Activated naive CD8-positive, alpha-beta T cell treated with anti-CD3 and anti-CD28 coated beads, Interleukin-2, amount 50 U/mL, for 24 hours (primary cell): ENCODE measurements around the gene G6PC2.
"Not testable (repeated sequence)": the region's sequence is repeated elsewhere in the genome, so short reads cannot be mapped to it uniquely, and the experiment has no call there.

Source experiments
- ATAC-seq: fragments of 150-1000 bp; cut with Tn5 transposase; one replicate; pipeline ENCODE4 v1.10.0; 2021
- DNase-seq: peaks from one replicate; pipeline ENCODE4 v3.0.0; 2021
- H3K27ac Mint-ChIP-seq: one replicate; pipeline ENCODE4 v1.8.0; 2021; ENCODE audit warnings: mild to moderate bottlenecking, mixed read lengths
- H3K27me3 Mint-ChIP-seq: one replicate; pipeline ENCODE4 v1.8.0; 2021; ENCODE audit warnings: mixed read lengths
- H3K36me3 Mint-ChIP-seq: one replicate; pipeline ENCODE4 v1.8.0; 2021; ENCODE audit warnings: low read depth, mixed read lengths
- H3K4me1 Mint-ChIP-seq: one replicate; pipeline ENCODE4 v1.8.0; 2021; ENCODE audit warnings: mixed read lengths
- H3K4me3 Mint-ChIP-seq: one replicate; pipeline ENCODE4 v1.8.0; 2021; ENCODE audit warnings: mild to moderate bottlenecking, moderate library complexity, mixed read lengths
- H3K9me3 Mint-ChIP-seq: one replicate; pipeline ENCODE4 v1.8.0; 2021; ENCODE audit warnings: mixed read lengths

Gene G6PC2

GRCh38 chr2:168901003-168901402, at the start of gene G6PC2:
G6PC2 (plus strand) TSS chr2:168901291; CDS start chr2:168901332, 41 bp downstream.
- Mint-ChIP-seq H3K36me3 (no peaks in the 10 kb centered on the region), H3K9me3 (no peaks in the 10 kb centered on the region), H3K27ac (no peak within 1 kb of the TSS), H3K4me1 (no peaks in the 10 kb centered on the region), H3K4me3 (no peak within 1 kb of the TSS), H3K27me3 (peaks cover 14% of the 10 kb centered on the region)
- no peak for ATAC-seq
- DNase-seq: no peak

GRCh38 chr2:168851674-168852320, 49.3 kb upstream of the G6PC2 start:
- no peak for DNase-seq
- ATAC-seq: no peak
- H3K4me3 Mint-ChIP-seq: no peak overlapping the region
- no peaks in the 10 kb centered on the region for H3K27me3 Mint-ChIP-seq
- peaks cover 5% of the 10 kb centered on the region for H3K36me3 Mint-ChIP-seq
- H3K4me1 Mint-ChIP-seq: no peaks in the 10 kb centered on the region
- no peak overlapping the region for H3K27ac Mint-ChIP-seq
- H3K9me3 Mint-ChIP-seq: peaks cover 6% of the 10 kb centered on the region

GRCh38 chr2:168852481-168852880, 48.6 kb upstream of the G6PC2 start:
- Mint-ChIP-seq H3K4me1 (no peaks in the 10 kb centered on the region), H3K27ac (no peak overlapping the region), H3K4me3 (no peak overlapping the region), H3K36me3 (peaks cover 5% of the 10 kb centered on the region), H3K9me3 (peaks cover 6% of the 10 kb centered on the region), H3K27me3 (no peaks in the 10 kb centered on the region)
- ATAC-seq: no peak
- no peak for DNase-seq

- H3K36me3 Mint-ChIP-seq: peaks cover 5% of the 10 kb centered on the region
- ATAC-seq (no peak), DNase-seq (no peak)
- peaks cover 6% of the 10 kb centered on the region for H3K9me3 Mint-ChIP-seq
- H3K27ac Mint-ChIP-seq: no peak overlapping the region
- no peaks in the 10 kb centered on the region for H3K27me3 Mint-ChIP-seq
- no peaks in the 10 kb centered on the region for H3K4me1 Mint-ChIP-seq
- no peak overlapping the region for H3K4me3 Mint-ChIP-seq
Observed at GRCh38 chr2:168853471-168853870, 47.6 kb upstream of the G6PC2 start.

GRCh38 chr2:168854651-168855050, 46.4 kb upstream of the G6PC2 start:
- ATAC-seq: no peak
- Mint-ChIP-seq H3K36me3 (peaks cover 5% of the 10 kb centered on the region), H3K4me1 (no peaks in the 10 kb centered on the region), H3K4me3 (no peak overlapping the region), H3K9me3 (peaks cover 6% of the 10 kb centered on the region), H3K27me3 (no peaks in the 10 kb centered on the region), H3K27ac (no peak overlapping the region)
- no peak for DNase-seq

GRCh38 chr2:168855601-168856000, 45.5 kb upstream of the G6PC2 start:
- no peak for DNase-seq
- peaks cover 5% of the 10 kb centered on the region for H3K36me3 Mint-ChIP-seq
- H3K27ac Mint-ChIP-seq: no peak overlapping the region
- ATAC-seq: no peak
- peaks cover 6% of the 10 kb centered on the region for H3K9me3 Mint-ChIP-seq
- no peak overlapping the region for H3K4me3 Mint-ChIP-seq
- no peaks in the 10 kb centered on the region for H3K4me1 Mint-ChIP-seq
- no peaks in the 10 kb centered on the region for H3K27me3 Mint-ChIP-seq

- no peak overlapping the region for H3K27ac Mint-ChIP-seq
- no peaks in the 10 kb centered on the region for H3K4me1 Mint-ChIP-seq
- H3K36me3 Mint-ChIP-seq: peaks cover 11% of the 10 kb centered on the region
- H3K27me3 Mint-ChIP-seq: no peaks in the 10 kb centered on the region
- H3K4me3 Mint-ChIP-seq: no peak overlapping the region
- peaks cover 6% of the 10 kb centered on the region for H3K9me3 Mint-ChIP-seq
- ATAC-seq: no peak
- DNase-seq: no peak
Observed at GRCh38 chr2:168858146-168858545, 42.9 kb upstream of the G6PC2 start.

GRCh38 chr2:168867164-168867563, 33.9 kb upstream of the G6PC2 start:
- H3K27me3 Mint-ChIP-seq, H3K27ac Mint-ChIP-seq, H3K4me1 Mint-ChIP-seq, H3K4me3 Mint-ChIP-seq, H3K9me3 Mint-ChIP-seq, ATAC-seq, DNase-seq: not testable (repeated sequence)
- H3K36me3 Mint-ChIP-seq: peaks cover 32% of the 10 kb centered on the region

GRCh38 chr2:168870369-168870768, 30.7 kb upstream of the G6PC2 start:
- peaks cover 19% of the 10 kb centered on the region for H3K36me3 Mint-ChIP-seq
- ATAC-seq, H3K27ac Mint-ChIP-seq, H3K27me3 Mint-ChIP-seq, H3K4me1 Mint-ChIP-seq, DNase-seq, H3K9me3 Mint-ChIP-seq, H3K4me3 Mint-ChIP-seq: not testable (repeated sequence)

GRCh38 chr2:168870824-168871223, 30.3 kb upstream of the G6PC2 start:
- peaks cover 19% of the 10 kb centered on the region for H3K36me3 Mint-ChIP-seq
- not testable (repeated sequence) for DNase-seq, H3K27me3 Mint-ChIP-seq, H3K4me3 Mint-ChIP-seq, ATAC-seq, H3K9me3 Mint-ChIP-seq, H3K27ac Mint-ChIP-seq, H3K4me1 Mint-ChIP-seq

GRCh38 chr2:168874368-168875054, 26.6 kb upstream of the G6PC2 start:
- ATAC-seq: no peak

GRCh38 chr2:168882163-168882562, 18.9 kb upstream of the G6PC2 start:
- not testable (repeated sequence) for ATAC-seq, H3K4me1 Mint-ChIP-seq, H3K9me3 Mint-ChIP-seq, H3K27ac Mint-ChIP-seq, H3K4me3 Mint-ChIP-seq, H3K27me3 Mint-ChIP-seq, DNase-seq
- H3K36me3 Mint-ChIP-seq: peaks cover 12% of the 10 kb centered on the region

More at GRCh38 chr2:168874368-168875054, 26.6 kb upstream of the G6PC2 start:
- Mint-ChIP-seq H3K9me3 (no peaks in the 10 kb centered on the region), H3K27me3 (no peaks in the 10 kb centered on the region), H3K4me3 (no peak overlapping the region), H3K4me1 (peaks cover 4% of the 10 kb centered on the region), H3K27ac (no peak overlapping the region), H3K36me3 (peaks cover 18% of the 10 kb centered on the region)
- DNase-seq: no peak

GRCh38 chr2:168884975-168885374, 16.1 kb upstream of the G6PC2 start:
- Mint-ChIP-seq H3K4me3 (no peak overlapping the region), H3K27me3 (no peaks in the 10 kb centered on the region), H3K27ac (no peak overlapping the region), H3K36me3 (peaks cover 24% of the 10 kb centered on the region), H3K4me1 (peaks cover 12% of the 10 kb centered on the region), H3K9me3 (no peaks in the 10 kb centered on the region)
- DNase-seq (no peak), ATAC-seq (peak; percentile 78)

- Mint-ChIP-seq H3K27ac (peak overlapping the region; percentile 97), H3K4me3 (peak overlapping the region; percentile 100), H3K4me1 (peaks cover 12% of the 10 kb centered on the region), H3K36me3 (peaks cover 23% of the 10 kb centered on the region), H3K27me3 (peaks cover 8% of the 10 kb centered on the region), H3K9me3 (no peaks in the 10 kb centered on the region)
- no peak for ATAC-seq
- DNase-seq: no peak
Observed at GRCh38 chr2:168889635-168890005, 11.5 kb upstream of the G6PC2 start.

GRCh38 chr2:168890006-168890782, 10.9 kb upstream of the G6PC2 start, which contains the start of gene SPC25:
SPC25 (minus strand) TSS chr2:168890430; CDS start chr2:168889519, 911 bp downstream.
- H3K4me3 Mint-ChIP-seq: peak within 1 kb of the TSS; percentile 100
- peak within 1 kb of the TSS; percentile 97 for H3K27ac Mint-ChIP-seq
- peak; percentile 86 for DNase-seq
- peak; percentile 99 for ATAC-seq
- peaks cover 12% of the 10 kb centered on the region for H3K4me1 Mint-ChIP-seq
- peaks cover 19% of the 10 kb centered on the region for H3K36me3 Mint-ChIP-seq
- no peaks in the 10 kb centered on the region for H3K9me3 Mint-ChIP-seq
- H3K27me3 Mint-ChIP-seq: peaks cover 8% of the 10 kb centered on the region
